ENCODE results near the gene CTBP2.
"Not testable (repeated sequence)": the region's sequence is repeated elsewhere in the genome, so short reads cannot be mapped to it uniquely, and the experiment has no call there.

CTBP2 gene

GRCh38 chr10:125187238-125188194 is 27.2 kb upstream of the CTBP2 start:
- no peak overlapping the region for H3K4me3 ChIP-seq (ENCODE audit: low read depth, low read length)
- DNase-seq (ENCODE audit: low read depth) = no peak
- no peak for TF ChIP-seq CTCF (IDR thresholded peaks at IDR 0.05; ENCODE audit: insufficient read depth, low read depth, low read length, missing control alignments)

- no peak for DNase-seq (ENCODE audit: low read depth)
- no peak overlapping the region for H3K4me3 ChIP-seq (ENCODE audit: low read depth, low read length)
- TF ChIP-seq CTCF (IDR thresholded peaks at IDR 0.05; ENCODE audit: insufficient read depth, low read depth, low read length, missing control alignments) = no peak
These were observed 26.2 kb upstream of the CTBP2 start for GRCh38 chr10:125186431-125187170.

- H3K4me3 ChIP-seq (ENCODE audit: low read depth, low read length); DNase-seq (ENCODE audit: low read depth): not testable (repeated sequence)
These were observed 18.7 kb upstream of the CTBP2 start for GRCh38 chr10:125179107-125179506.

- no peak for DNase-seq (ENCODE audit: low read depth)
- TF ChIP-seq CTCF (IDR thresholded peaks at IDR 0.05; ENCODE audit: insufficient read depth, low read depth, low read length, missing control alignments) = no peak
These were observed 17.6 kb upstream of the CTBP2 start for GRCh38 chr10:125177641-125178640.

GRCh38 chr10:125175807-125176206 is 15.4 kb upstream of the CTBP2 start:
- no peak for TF ChIP-seq CTCF (IDR thresholded peaks at IDR 0.05; ENCODE audit: insufficient read depth, low read depth, low read length, missing control alignments)
- no peak for DNase-seq (ENCODE audit: low read depth)
- H3K4me3 ChIP-seq (ENCODE audit: low read depth, low read length) = no peak overlapping the region

More at GRCh38 chr10:125177641-125178640, 17.6 kb upstream of the CTBP2 start:
- no peak overlapping the region for H3K4me3 ChIP-seq (ENCODE audit: low read depth, low read length)

- H3K4me3 ChIP-seq (ENCODE audit: low read depth, low read length) = no peak overlapping the region
- DNase-seq (ENCODE audit: low read depth) = no peak
- TF ChIP-seq CTCF (IDR thresholded peaks at IDR 0.05; ENCODE audit: insufficient read depth, low read depth, low read length, missing control alignments) = no peak
These were observed 14.0 kb upstream of the CTBP2 start for GRCh38 chr10:125174360-125174759.

Data from GM12865 (cell line).